Chondrocyte (in vitro differentiated cells): ENCODE results near the gene COX19. TPM values are rescaled to one million over a fixed set of nuclear protein-coding genes. Genes with fewer than 3 reads are reported as not detected.

ENCODE experiments used
- DNase-seq: peaks from one replicate; pipeline ENCODE4 v3.0.0; 2021; ENCODE audit warnings: mixed read lengths, low spot score
- H3K27ac Mint-ChIP-seq: one replicate; pipeline ENCODE4 v1.8.0; 2021; ENCODE audit warnings: mild to moderate bottlenecking, moderate library complexity, mixed read lengths; ENCODE audit not compliant: unreplicated experiment
- H3K27me3 Mint-ChIP-seq: 2 replicates; pipeline ENCODE4 v1.8.0; 2021; ENCODE audit warnings: low read depth, mixed read lengths
- H3K36me3 Mint-ChIP-seq: 2 replicates; pipeline ENCODE4 v1.8.0; 2021; ENCODE audit warnings: low read depth, mixed read lengths
- H3K4me1 Mint-ChIP-seq: 2 replicates; pipeline ENCODE4 v1.8.0; 2021; ENCODE audit warnings: low read depth, mild to moderate bottlenecking, mixed read lengths
- H3K4me3 Mint-ChIP-seq: one replicate; pipeline ENCODE4 v1.8.0; 2021; ENCODE audit warnings: mild to moderate bottlenecking, moderate library complexity, mixed read lengths; ENCODE audit not compliant: unreplicated experiment
- H3K9me3 Mint-ChIP-seq: 2 replicates; pipeline ENCODE4 v1.8.0; 2021; ENCODE audit warnings: low read depth, mixed read lengths
- total RNA-seq: library from RNA; stranded (reverse); gene quantifications from 3 replicates; pipeline ENCODE4 v1.2.1, GENCODE V29; 2021
- TF ChIP-seq, protein P1 (sequence below): fragments of 200-600 bp; sonication (generic); IDR thresholded peaks from 2 replicates; pipeline ENCODE4 v1.5.0; 2021; ENCODE audit warnings: antibody characterized with exemption, mild to moderate bottlenecking, moderate library complexity

Gene COX19
- total RNA-seq, 1 donor from 2014 or later: 9.6 TPM

DNA sequence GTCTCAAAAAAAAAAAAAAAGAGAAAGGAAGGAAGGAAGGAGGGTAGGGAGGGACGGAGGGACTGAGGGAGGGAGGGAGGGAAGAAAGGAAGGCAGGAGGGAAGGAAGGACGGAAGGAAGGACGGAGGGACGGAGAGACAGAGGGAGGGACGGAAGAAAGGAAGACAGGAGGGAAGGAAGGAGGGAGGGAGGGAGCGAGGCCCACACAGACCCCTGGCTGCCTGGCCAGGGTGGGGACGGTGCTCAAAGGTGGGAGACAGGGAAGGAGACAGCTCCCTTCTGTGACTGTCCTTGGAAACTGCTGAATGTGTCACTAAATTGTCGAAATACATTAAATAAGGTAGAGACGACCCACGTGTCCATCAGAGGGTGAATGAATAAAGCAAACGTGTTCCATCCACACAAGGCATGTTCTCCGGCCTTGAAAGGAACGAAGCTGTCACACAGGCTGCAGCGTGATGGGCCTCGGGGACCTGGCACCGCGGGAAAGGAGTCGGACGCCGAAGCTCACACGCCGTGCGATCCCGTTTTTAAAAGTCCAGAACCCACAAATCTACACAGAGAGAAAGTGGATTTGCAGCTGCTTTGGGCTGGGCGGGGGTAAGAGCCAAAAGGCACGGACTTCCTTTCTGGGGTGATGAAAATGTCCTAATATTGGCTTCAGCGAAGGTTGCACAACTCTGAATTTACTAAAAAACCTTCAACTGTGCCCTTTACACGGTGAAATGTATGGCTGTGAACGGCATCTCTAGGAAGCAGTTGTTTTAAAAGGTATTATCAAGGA is 44.2 kb downstream of the COX19 start:
- Mint-ChIP-seq H3K9me3 (no peaks in the 10 kb centered on the region), H3K27ac (no peak overlapping the region), H3K4me3 (no peak overlapping the region), H3K36me3 (no peaks in the 10 kb centered on the region), H3K4me1 (peaks cover 13% of the 10 kb centered on the region), H3K27me3 (peaks cover 1% of the 10 kb centered on the region)
- DNase-seq: peak; percentile 54
- TF ChIP-seq, protein P1, sequence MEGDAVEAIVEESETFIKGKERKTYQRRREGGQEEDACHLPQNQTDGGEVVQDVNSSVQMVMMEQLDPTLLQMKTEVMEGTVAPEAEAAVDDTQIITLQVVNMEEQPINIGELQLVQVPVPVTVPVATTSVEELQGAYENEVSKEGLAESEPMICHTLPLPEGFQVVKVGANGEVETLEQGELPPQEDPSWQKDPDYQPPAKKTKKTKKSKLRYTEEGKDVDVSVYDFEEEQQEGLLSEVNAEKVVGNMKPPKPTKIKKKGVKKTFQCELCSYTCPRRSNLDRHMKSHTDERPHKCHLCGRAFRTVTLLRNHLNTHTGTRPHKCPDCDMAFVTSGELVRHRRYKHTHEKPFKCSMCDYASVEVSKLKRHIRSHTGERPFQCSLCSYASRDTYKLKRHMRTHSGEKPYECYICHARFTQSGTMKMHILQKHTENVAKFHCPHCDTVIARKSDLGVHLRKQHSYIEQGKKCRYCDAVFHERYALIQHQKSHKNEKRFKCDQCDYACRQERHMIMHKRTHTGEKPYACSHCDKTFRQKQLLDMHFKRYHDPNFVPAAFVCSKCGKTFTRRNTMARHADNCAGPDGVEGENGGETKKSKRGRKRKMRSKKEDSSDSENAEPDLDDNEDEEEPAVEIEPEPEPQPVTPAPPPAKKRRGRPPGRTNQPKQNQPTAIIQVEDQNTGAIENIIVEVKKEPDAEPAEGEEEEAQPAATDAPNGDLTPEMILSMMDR: no peak

DNA sequence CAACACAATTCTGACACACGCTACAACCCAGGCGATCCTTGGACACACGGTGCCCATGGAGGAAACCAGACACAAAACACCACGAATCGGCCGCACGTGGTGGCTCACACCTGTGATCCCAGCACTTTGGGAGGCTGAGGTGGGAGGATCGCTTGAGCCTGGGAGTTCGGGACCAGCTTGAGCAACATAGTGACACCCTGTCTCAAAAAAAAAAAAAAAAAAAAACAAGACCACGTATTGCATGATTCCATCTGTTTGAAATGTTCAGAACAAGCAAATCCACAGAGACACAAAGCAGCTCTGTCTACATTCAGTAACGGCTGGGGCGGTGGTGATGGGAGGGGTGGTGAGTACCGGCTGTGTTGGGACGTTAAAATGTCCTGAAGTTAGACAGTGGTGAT is 46.0 kb downstream of the COX19 start:
- Mint-ChIP-seq H3K36me3 (no peaks in the 10 kb centered on the region), H3K27me3 (peaks cover 1% of the 10 kb centered on the region), H3K4me1 (peaks cover 20% of the 10 kb centered on the region), H3K9me3 (no peaks in the 10 kb centered on the region), H3K27ac (peak overlapping the region; percentile 89), H3K4me3 (no peak overlapping the region)
- peak; percentile 73 for DNase-seq
- TF ChIP-seq, protein P1: no peak

DNA sequence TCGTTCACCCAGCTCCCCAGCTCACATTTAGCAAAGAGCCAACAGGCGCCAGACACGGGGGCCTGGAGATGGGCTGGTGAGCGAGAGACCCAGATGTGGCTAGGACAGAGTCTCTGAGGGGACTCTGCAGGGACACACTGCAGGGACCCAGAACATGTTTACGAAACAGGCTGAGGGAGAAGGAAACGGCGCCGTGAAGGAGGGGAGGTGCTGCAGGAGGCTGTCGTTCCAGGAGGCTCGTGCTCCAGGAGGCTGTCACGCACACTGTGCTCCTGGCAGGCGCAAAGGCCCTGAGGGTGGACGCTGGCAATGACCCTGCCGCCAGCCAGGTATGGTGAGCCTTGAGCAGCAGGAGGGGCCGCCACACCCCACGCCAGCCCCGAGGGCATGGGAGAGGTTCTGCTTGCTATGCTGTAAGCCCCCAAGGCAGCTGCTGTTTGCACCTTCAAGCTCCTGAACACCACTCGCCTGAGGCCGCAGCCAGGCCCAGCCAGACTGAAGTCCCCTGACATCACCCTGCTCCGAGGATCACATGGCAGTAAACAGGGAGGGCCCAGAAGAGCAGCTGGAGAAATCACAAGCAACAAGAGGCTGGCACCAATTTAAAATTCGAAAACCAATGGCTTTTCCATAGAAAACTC is 48.2 kb downstream of the COX19 start:
- Mint-ChIP-seq H3K36me3 (no peaks in the 10 kb centered on the region), H3K4me1 (peaks cover 28% of the 10 kb centered on the region), H3K4me3 (no peak overlapping the region), H3K27me3 (peaks cover under 1% of the 10 kb centered on the region), H3K27ac (no peak overlapping the region), H3K9me3 (no peaks in the 10 kb centered on the region)
- peak; percentile 80 for DNase-seq
- TF ChIP-seq, protein P1: no peak

DNA sequence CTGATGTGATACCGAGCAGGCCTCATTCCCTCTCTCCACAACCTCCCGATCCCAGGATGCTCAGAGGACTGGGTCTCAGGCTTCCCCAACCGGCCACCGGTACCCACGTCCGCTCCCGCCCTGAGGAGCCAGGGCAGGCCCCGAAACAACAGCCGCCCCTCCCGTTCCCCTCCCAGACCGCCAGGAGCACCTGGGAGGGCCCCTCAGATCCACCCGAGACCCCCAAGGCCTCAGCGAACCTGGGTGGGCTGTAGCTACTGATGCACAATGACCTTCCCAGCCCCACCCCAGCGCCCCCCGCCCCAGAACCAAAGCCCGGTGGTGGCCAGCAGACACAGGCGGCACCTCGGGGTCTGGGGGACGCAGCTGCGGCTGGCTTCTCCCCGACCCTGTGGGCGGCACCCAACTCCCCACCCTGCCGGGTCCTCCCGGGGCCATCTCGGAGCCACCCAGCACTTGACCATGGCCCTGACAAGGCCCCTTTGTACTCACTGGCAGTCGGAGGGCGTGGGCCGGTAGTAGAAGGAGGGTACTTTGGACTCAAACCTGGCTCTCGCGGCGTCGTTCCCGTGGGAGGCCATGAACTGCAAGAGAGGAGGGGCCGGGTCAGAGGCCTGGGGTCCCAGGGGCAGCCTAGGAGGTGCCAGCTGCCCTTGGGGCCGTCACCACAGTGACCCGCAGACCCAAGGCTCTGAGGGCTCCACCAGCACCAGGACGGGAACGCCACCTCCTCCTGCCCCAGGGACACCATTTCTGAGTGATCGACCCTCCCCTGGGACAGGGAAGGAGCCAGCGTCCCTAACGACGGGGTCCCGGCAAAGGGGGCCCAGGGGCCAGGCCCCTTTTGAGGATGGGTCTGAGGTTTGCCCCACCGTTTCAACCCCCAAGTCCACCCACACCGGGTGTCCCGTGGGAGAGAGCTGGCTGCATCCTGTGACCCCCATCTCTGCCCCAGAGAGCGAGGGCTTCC is 49.0 kb downstream of the COX19 start:
- TF ChIP-seq, protein P1: no peak
- Mint-ChIP-seq H3K4me1 (peaks cover 28% of the 10 kb centered on the region), H3K9me3 (no peaks in the 10 kb centered on the region), H3K4me3 (no peak overlapping the region), H3K27me3 (no peaks in the 10 kb centered on the region), H3K27ac (no peak overlapping the region), H3K36me3 (no peaks in the 10 kb centered on the region)
- peak; percentile 85 for DNase-seq

DNA sequence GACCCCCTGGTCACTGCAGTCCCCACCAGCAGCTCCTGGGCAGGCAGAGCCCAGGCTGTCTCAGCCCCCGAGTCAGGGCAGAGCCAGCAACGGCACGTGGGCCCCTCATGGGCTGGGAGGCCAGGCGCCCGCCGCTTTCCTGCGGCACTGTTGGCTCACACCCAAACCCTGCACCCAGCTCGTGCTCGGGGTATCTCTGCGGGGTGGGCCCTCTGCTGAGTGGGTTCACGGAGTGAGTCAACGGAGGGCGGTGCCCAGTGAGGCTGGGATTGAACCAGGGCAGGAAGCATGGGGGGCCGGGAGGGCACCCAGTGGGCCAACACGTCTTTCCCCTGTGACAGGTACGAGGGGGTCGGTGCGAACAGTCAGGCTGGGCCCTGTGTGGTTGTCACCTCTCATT is 49.7 kb downstream of the COX19 start:
- peaks cover 28% of the 10 kb centered on the region for H3K4me1 Mint-ChIP-seq
- no peaks in the 10 kb centered on the region for H3K36me3 Mint-ChIP-seq
- no peak overlapping the region for H3K27ac Mint-ChIP-seq
- TF ChIP-seq, protein P1: no peak
- no peak overlapping the region for H3K4me3 Mint-ChIP-seq
- no peaks in the 10 kb centered on the region for H3K27me3 Mint-ChIP-seq
- no peaks in the 10 kb centered on the region for H3K9me3 Mint-ChIP-seq
- peak; percentile 93 for DNase-seq
